GF-D8 (cell line): ENCODE data around the gene SERPINA3.
"Not testable (repeated sequence)": the region's sequence is repeated elsewhere in the genome, so short reads cannot be mapped to it uniquely, and the experiment has no call there.

Source experiments
- DNase-seq: peaks from one replicate; lab custom pipeline; 2025; lab: John Stamatoyannopoulos, UW

The SERPINA3 gene

GRCh38 chr14:94633121-94633520, 20.9 kb downstream of the SERPINA3 start:
- no peak for DNase-seq

- no peak for DNase-seq
Observed at GRCh38 chr14:94635154-94635553, 23.0 kb downstream of the SERPINA3 start.

GRCh38 chr14:94636744-94637412, 24.7 kb downstream of the SERPINA3 start:
- no peak for DNase-seq

- DNase-seq, result not testable (repeated sequence)
Observed at GRCh38 chr14:94637814-94638213, 25.6 kb downstream of the SERPINA3 start.

- no peak for DNase-seq
Observed at GRCh38 chr14:94638339-94638738, 26.1 kb downstream of the SERPINA3 start.

- no peak for DNase-seq
Observed at GRCh38 chr14:94638961-94639817, 27.0 kb downstream of the SERPINA3 start.

GRCh38 chr14:94640721-94641631, 28.8 kb downstream of the SERPINA3 start:
- DNase-seq, result no peak

GRCh38 chr14:94641632-94641955, 29.4 kb downstream of the SERPINA3 start:
- DNase-seq, result no peak

GRCh38 chr14:94643316-94644101, 31.3 kb downstream of the SERPINA3 start:
- DNase-seq, result no peak

GRCh38 chr14:94644102-94644535, 31.9 kb downstream of the SERPINA3 start:
- DNase-seq, result no peak

- DNase-seq, result no peak
Observed at GRCh38 chr14:94646066-94646465, 33.9 kb downstream of the SERPINA3 start.

- no peak for DNase-seq
Observed at GRCh38 chr14:94646481-94646880, 34.3 kb downstream of the SERPINA3 start.

- no peak for DNase-seq
Observed at GRCh38 chr14:94648801-94649200, 36.6 kb downstream of the SERPINA3 start.

GRCh38 chr14:94649543-94650443, 37.6 kb downstream of the SERPINA3 start:
- DNase-seq, result no peak

- no peak for DNase-seq
Observed at GRCh38 chr14:94650444-94650775, 38.2 kb downstream of the SERPINA3 start.

GRCh38 chr14:94650806-94651805, 38.9 kb downstream of the SERPINA3 start:
- DNase-seq, result no peak

GRCh38 chr14:94653321-94653720, 41.1 kb downstream of the SERPINA3 start:
- no peak for DNase-seq

GRCh38 chr14:94654071-94654861, 42.1 kb downstream of the SERPINA3 start:
- no peak for DNase-seq
